Upper lobe of right lung (tissue), 1 donor: ENCODE data around the gene PCSK9. TPM values are rescaled to one million over a fixed set of nuclear protein-coding genes. Genes with fewer than 3 reads are reported as not detected.
"Not testable (repeated sequence)": the region's sequence is repeated elsewhere in the genome, so short reads cannot be mapped to it uniquely, and the experiment has no call there.

Source experiments
- ATAC-seq: fragments of 200-7000 bp; cut with Tn5 transposase; one replicate; pipeline ENCODE4 v1.9.1; 2020; ENCODE audit warnings: mild to moderate bottlenecking, moderate library complexity
- DNase-seq: peaks from one replicate; pipeline ENCODE4 v3.0.0-alpha.2; 2020
- H3K27ac ChIP-seq: fragments of 200-600 bp; one replicate; pipeline ENCODE4 v1.8.0; 2022
- H3K27me3 ChIP-seq: fragments of 200-600 bp; one replicate; pipeline ENCODE4 v1.8.0; 2022; ENCODE audit warnings: mild to moderate bottlenecking
- H3K36me3 ChIP-seq: fragments of 200-600 bp; one replicate; pipeline ENCODE4 v1.8.0; 2022
- H3K4me1 ChIP-seq: fragments of 200-600 bp; one replicate; pipeline ENCODE4 v1.8.0; 2022
- H3K4me3 ChIP-seq: fragments of 200-600 bp; one replicate; pipeline ENCODE4 v1.8.0; 2022; ENCODE audit warnings: mild to moderate bottlenecking
- H3K9me3 ChIP-seq: fragments of 200-600 bp; one replicate; pipeline ENCODE4 v1.8.0; 2022
- CTCF ChIP-seq: fragments of 200-600 bp; IDR thresholded peaks from one replicate; pipeline ENCODE4 v1.8.0; 2022; ENCODE audit warnings: antibody characterized with exemption
- intact Hi-C: fragments of 100-400 bp; cut with DNase I; formaldehyde crosslinking; loops from one replicate; pipeline ENCODE4 v1.11.0; 2022
- total RNA-seq: library from RNA; stranded (reverse); fragmentation: NEBNext Ultra II Directional; extraction: Animal tissue kit (Norgen Biotek cat#: 25700); gene quantifications from one replicate; pipeline ENCODE4 v1.2.1, GENCODE V29; 2021
- donor health status: DM: no; HTN: yes; CAD: no; lungs with severe emphysema.

Gene PCSK9
- total RNA-seq, 1 donor from 2014 or later = 23.5 TPM

GRCh38 chr1:55021942-55022546 is 17.3 kb upstream of the PCSK9 start:
- H3K27ac ChIP-seq = no peak overlapping the region

GRCh38 chr1:55024163-55024562 is 15.2 kb upstream of the PCSK9 start:
- DNase-seq, H3K27ac ChIP-seq, H3K4me1 ChIP-seq, H3K4me3 ChIP-seq, H3K36me3 ChIP-seq, H3K9me3 ChIP-seq, H3K27me3 ChIP-seq, ATAC-seq, intact Hi-C loops: not testable (repeated sequence)

More at GRCh38 chr1:55021942-55022546, 17.3 kb upstream of the PCSK9 start:
- ATAC-seq = peak; percentile 100
- no peaks in the 10 kb centered on the region for H3K4me1 ChIP-seq
- no peak overlapping the region for H3K4me3 ChIP-seq
- no peaks in the 10 kb centered on the region for H3K9me3 ChIP-seq
- intact Hi-C loops = no loop called here
- no peaks in the 10 kb centered on the region for H3K36me3 ChIP-seq
- peak; percentile 93 for DNase-seq
- TF ChIP-seq CTCF = peak; percentile 83
- peaks cover 4% of the 10 kb centered on the region for H3K27me3 ChIP-seq

- H3K27ac ChIP-seq, H3K4me1 ChIP-seq, H3K27me3 ChIP-seq, DNase-seq, ATAC-seq, H3K36me3 ChIP-seq, H3K9me3 ChIP-seq, H3K4me3 ChIP-seq, intact Hi-C loops: not testable (repeated sequence)
These were observed 12.7 kb upstream of the PCSK9 start for GRCh38 chr1:55026682-55027081.

- H3K4me1 ChIP-seq, H3K27ac ChIP-seq, H3K36me3 ChIP-seq, intact Hi-C loops, ATAC-seq, DNase-seq, H3K4me3 ChIP-seq, H3K9me3 ChIP-seq: not testable (repeated sequence)
- peaks cover 22% of the 10 kb centered on the region for H3K27me3 ChIP-seq
These were observed 8.2 kb upstream of the PCSK9 start for GRCh38 chr1:55031098-55031497.

- H3K36me3 ChIP-seq = no peaks in the 10 kb centered on the region
- intact Hi-C loops = no loop called here
- ATAC-seq (no peak), DNase-seq (no peak)
- no peaks in the 10 kb centered on the region for H3K9me3 ChIP-seq
- H3K27ac ChIP-seq = no peak overlapping the region
- peaks cover 28% of the 10 kb centered on the region for H3K27me3 ChIP-seq
- no peak overlapping the region for H3K4me3 ChIP-seq
- TF ChIP-seq CTCF = no peak
- H3K4me1 ChIP-seq = no peaks in the 10 kb centered on the region
These were observed 6.1 kb upstream of the PCSK9 start for GRCh38 chr1:55033265-55033614.

GRCh38 chr1:55034476-55035133 is 4.7 kb upstream of the PCSK9 start:
- Histone ChIP-seq H3K4me3 (no peak overlapping the region), H3K4me1 (no peaks in the 10 kb centered on the region), H3K9me3 (no peaks in the 10 kb centered on the region), H3K36me3 (no peaks in the 10 kb centered on the region), H3K27me3 (peaks cover 42% of the 10 kb centered on the region), H3K27ac (no peak overlapping the region)
- no peak for TF ChIP-seq CTCF
- DNase-seq (no peak), ATAC-seq (no peak)
- intact Hi-C loops = no loop called here

- no peak overlapping the region for H3K4me3 ChIP-seq
- H3K27me3 ChIP-seq = peaks cover 46% of the 10 kb centered on the region
- H3K36me3 ChIP-seq = no peaks in the 10 kb centered on the region
- peak; percentile 32 for TF ChIP-seq CTCF
- no peaks in the 10 kb centered on the region for H3K4me1 ChIP-seq
- ATAC-seq = peak; percentile 47
- H3K27ac ChIP-seq = no peak overlapping the region
- intact Hi-C loops = no loop called here
- H3K9me3 ChIP-seq = no peaks in the 10 kb centered on the region
- DNase-seq = no peak
These were observed 3.4 kb upstream of the PCSK9 start for GRCh38 chr1:55035904-55036303.
